ENCODE results near the gene MTHFD1L. TPM values are rescaled to one million over a fixed set of nuclear protein-coding genes. Genes with fewer than 3 reads are reported as not detected.
"Not testable (repeated sequence)": the region's sequence is repeated elsewhere in the genome, so short reads cannot be mapped to it uniquely, and the experiment has no call there.

The MTHFD1L gene
- total RNA-seq, 2 donors from 2014 or later = 71.3 to 109 TPM

- no peak for DNase-seq (ENCODE audit: low spot score in 2 of 2)
- no peak overlapping the region for H3K27ac Mint-ChIP-seq
- no peak for ATAC-seq
- no peaks in the 10 kb centered on the region for H3K9me3 Mint-ChIP-seq
- no peaks in the 10 kb centered on the region for H3K36me3 Mint-ChIP-seq
Measured at GRCh38 chr6:151107897-151108427, 242.5 kb downstream of the MTHFD1L start.

- DNase-seq (ENCODE audit: low spot score in 2 of 2) = no peak
- no peaks in the 10 kb centered on the region for H3K36me3 Mint-ChIP-seq
- H3K9me3 Mint-ChIP-seq = no peaks in the 10 kb centered on the region
- peak overlapping the region in 1 of 2 donors; percentile 45 for H3K27ac Mint-ChIP-seq
- ATAC-seq = no peak
Measured at GRCh38 chr6:151108548-151108947, 243.0 kb downstream of the MTHFD1L start.

- Mint-ChIP-seq H3K9me3 (no peaks in the 10 kb centered on the region), H3K36me3 (no peaks in the 10 kb centered on the region), H3K27ac (no peak overlapping the region)
- ATAC-seq = no peak
- no peak for DNase-seq (ENCODE audit: low spot score in 2 of 2)
Measured at GRCh38 chr6:151109361-151109760, 243.9 kb downstream of the MTHFD1L start.

GRCh38 chr6:151109869-151110575 lies 244.5 kb downstream of the MTHFD1L start:
- H3K9me3 Mint-ChIP-seq = no peaks in the 10 kb centered on the region
- H3K36me3 Mint-ChIP-seq = no peaks in the 10 kb centered on the region
- ATAC-seq (no peak), DNase-seq (ENCODE audit: low spot score in 2 of 2) (no peak)
- H3K27ac Mint-ChIP-seq = no peak overlapping the region

- H3K9me3 Mint-ChIP-seq = no peaks in the 10 kb centered on the region
- ATAC-seq (no peak), DNase-seq (ENCODE audit: low spot score in 2 of 2) (no peak)
- H3K36me3 Mint-ChIP-seq = no peaks in the 10 kb centered on the region
- no peak overlapping the region for H3K27ac Mint-ChIP-seq
Measured at GRCh38 chr6:151110576-151110905, 245.0 kb downstream of the MTHFD1L start.

- H3K36me3 Mint-ChIP-seq = no peaks in the 10 kb centered on the region
- no peak for DNase-seq (ENCODE audit: low spot score in 2 of 2)
- H3K27ac Mint-ChIP-seq = no peak overlapping the region
- H3K9me3 Mint-ChIP-seq = no peaks in the 10 kb centered on the region
- ATAC-seq = no peak
Measured at GRCh38 chr6:151111670-151112069, 246.2 kb downstream of the MTHFD1L start.

- Mint-ChIP-seq H3K27ac (no peak overlapping the region), H3K36me3 (no peaks in the 10 kb centered on the region), H3K9me3 (no peaks in the 10 kb centered on the region)
- ATAC-seq (no peak), DNase-seq (ENCODE audit: low spot score in 2 of 2) (no peak)
Measured at GRCh38 chr6:151112130-151112529, 246.6 kb downstream of the MTHFD1L start.

- not testable (repeated sequence) for H3K36me3 Mint-ChIP-seq; DNase-seq (ENCODE audit: low spot score in 2 of 2); H3K27ac Mint-ChIP-seq; H3K9me3 Mint-ChIP-seq; ATAC-seq
Measured at GRCh38 chr6:151112884-151113283, 247.4 kb downstream of the MTHFD1L start.

- ATAC-seq (no peak), DNase-seq (ENCODE audit: low spot score in 2 of 2) (no peak)
- no peak overlapping the region for H3K27ac Mint-ChIP-seq
- H3K9me3 Mint-ChIP-seq = no peaks in the 10 kb centered on the region
- no peaks in the 10 kb centered on the region for H3K36me3 Mint-ChIP-seq
Measured at GRCh38 chr6:151113641-151114040, 248.1 kb downstream of the MTHFD1L start.

- H3K36me3 Mint-ChIP-seq = no peaks in the 10 kb centered on the region
Measured at GRCh38 chr6:151118461-151119123, 253.1 kb downstream of the MTHFD1L start.

GRCh38 chr6:151119823-151120524 lies 254.5 kb downstream of the MTHFD1L start:
- no peak for ATAC-seq
- Mint-ChIP-seq H3K27ac (no peak overlapping the region), H3K9me3 (no peaks in the 10 kb centered on the region), H3K36me3 (no peaks in the 10 kb centered on the region)
- DNase-seq (ENCODE audit: low spot score in 2 of 2) = no peak

More at GRCh38 chr6:151118461-151119123, 253.1 kb downstream of the MTHFD1L start:
- ATAC-seq = peak in 1 of 2 donors; percentile 28
- Mint-ChIP-seq H3K27ac (no peak overlapping the region), H3K9me3 (no peaks in the 10 kb centered on the region)
- no peak for DNase-seq (ENCODE audit: low spot score in 2 of 2)

GRCh38 chr6:151121900-151122299 lies 256.4 kb downstream of the MTHFD1L start:
- DNase-seq (ENCODE audit: low spot score in 2 of 2) (no peak), ATAC-seq (no peak)
- H3K9me3 Mint-ChIP-seq = peaks cover 0 to under 1% of the 10 kb centered on the region in 2 donors
- H3K27ac Mint-ChIP-seq = no peak overlapping the region
- H3K36me3 Mint-ChIP-seq = peaks cover 0 to 1% of the 10 kb centered on the region in 2 donors

GRCh38 chr6:151123641-151124040 lies 258.1 kb downstream of the MTHFD1L start:
- DNase-seq (ENCODE audit: low spot score in 2 of 2); H3K9me3 Mint-ChIP-seq; H3K27ac Mint-ChIP-seq; ATAC-seq: not testable (repeated sequence)
- peaks cover 0 to 11% of the 10 kb centered on the region in 2 donors for H3K36me3 Mint-ChIP-seq

- ATAC-seq = peak in 1 of 2 donors; percentile 46
- H3K36me3 Mint-ChIP-seq = peaks cover 0 to 11% of the 10 kb centered on the region in 2 donors
- not testable (repeated sequence) for H3K9me3 Mint-ChIP-seq; H3K27ac Mint-ChIP-seq; DNase-seq (ENCODE audit: low spot score in 2 of 2)
Measured at GRCh38 chr6:151125242-151125641, 259.7 kb downstream of the MTHFD1L start.

- ATAC-seq = peak; percentile 56 to 93
- not testable (repeated sequence) for H3K27ac Mint-ChIP-seq; DNase-seq (ENCODE audit: low spot score in 2 of 2); H3K9me3 Mint-ChIP-seq
- H3K36me3 Mint-ChIP-seq = peaks cover 0 to 11% of the 10 kb centered on the region in 2 donors
Measured at GRCh38 chr6:151125651-151126416, 260.3 kb downstream of the MTHFD1L start.

GRCh38 chr6:151126417-151126724 lies 260.9 kb downstream of the MTHFD1L start:
- ATAC-seq; DNase-seq (ENCODE audit: low spot score in 2 of 2); H3K9me3 Mint-ChIP-seq; H3K27ac Mint-ChIP-seq: not testable (repeated sequence)
- peaks cover 0 to 11% of the 10 kb centered on the region in 2 donors for H3K36me3 Mint-ChIP-seq

All from activated naive CD4-positive, alpha-beta T cell treated with anti-CD3 and anti-CD28 coated beads, Interleukin-2, amount 50 U/mL, for 72 hours (primary cell).